ENCODE data around the gene GLTP.

The GLTP gene

DNA sequence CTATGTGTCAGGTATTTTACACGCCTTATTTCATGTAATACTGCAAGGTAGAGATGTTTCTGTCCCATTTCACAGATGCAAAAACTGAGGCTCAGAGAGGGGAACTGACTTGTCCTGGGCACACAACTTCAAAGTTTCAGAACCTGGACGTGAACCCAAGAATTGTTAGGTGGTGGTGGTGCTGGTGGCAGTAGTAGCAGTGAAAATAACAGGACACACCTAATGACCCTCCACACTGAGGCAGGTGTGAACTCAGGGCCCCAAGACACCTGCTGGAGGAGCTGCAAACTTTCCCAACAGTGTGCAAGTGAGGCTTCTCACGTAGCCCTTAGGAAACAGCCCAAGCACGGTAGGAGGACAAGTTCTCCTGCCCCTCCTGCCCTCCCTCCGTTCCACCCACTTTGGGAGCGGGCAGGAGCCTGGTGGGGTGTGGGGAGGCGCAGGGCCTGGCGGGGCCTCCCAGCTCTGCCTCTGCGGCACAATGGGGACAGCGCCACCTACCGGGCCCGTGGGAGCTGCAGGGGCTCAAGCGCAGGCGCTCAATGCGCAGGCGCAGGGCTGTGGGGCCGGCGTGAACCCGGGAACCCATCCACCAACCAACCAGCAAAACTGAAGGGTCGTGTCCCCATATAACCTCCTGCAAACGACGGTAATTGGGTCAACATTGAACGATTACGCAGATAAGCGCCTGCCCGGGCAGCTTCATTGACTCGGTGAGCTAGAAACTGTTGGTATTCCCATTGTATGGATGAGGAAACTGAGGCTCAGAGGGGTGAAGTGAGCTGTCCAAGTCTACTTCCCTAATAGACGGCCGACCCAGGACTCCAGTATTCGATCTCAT lies 35.1 kb downstream of the GLTP start:
- Mint-ChIP-seq H3K4me3 (no peak overlapping the region), H3K27me3 (no peaks in the 10 kb centered on the region), H3K27ac (no peak overlapping the region)

DNA sequence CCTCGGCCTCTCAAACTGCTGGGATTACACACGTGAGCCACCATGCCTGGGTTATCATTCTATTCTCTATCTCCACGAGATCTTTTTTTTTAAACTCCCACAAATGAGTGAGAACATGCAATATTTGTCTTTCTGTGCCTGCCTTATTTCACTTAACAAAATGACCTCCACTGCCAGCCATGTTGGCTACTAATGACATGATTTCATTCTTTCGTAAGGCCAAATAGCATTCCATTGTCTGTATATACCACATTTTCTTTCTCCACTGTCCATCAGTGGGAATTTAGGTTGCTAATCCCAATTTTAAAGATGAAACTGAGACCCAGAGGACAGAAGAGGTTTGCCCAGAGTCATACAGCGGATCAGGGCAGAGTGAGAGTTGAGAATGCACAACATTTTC lies 36.2 kb downstream of the GLTP start:
- no peaks in the 10 kb centered on the region for H3K27me3 Mint-ChIP-seq
- no peaks in the 10 kb centered on the region for H3K36me3 Mint-ChIP-seq
- peaks cover 8% of the 10 kb centered on the region for H3K4me1 Mint-ChIP-seq
- no peaks in the 10 kb centered on the region for H3K9me3 Mint-ChIP-seq
- no peak overlapping the region for H3K27ac Mint-ChIP-seq
- no peak overlapping the region for H3K4me3 Mint-ChIP-seq

More for the DNA sequence above, 35.1 kb downstream of the GLTP start:
- Mint-ChIP-seq H3K4me1 (peaks cover 4% of the 10 kb centered on the region), H3K36me3 (no peaks in the 10 kb centered on the region), H3K9me3 (no peaks in the 10 kb centered on the region)

DNA sequence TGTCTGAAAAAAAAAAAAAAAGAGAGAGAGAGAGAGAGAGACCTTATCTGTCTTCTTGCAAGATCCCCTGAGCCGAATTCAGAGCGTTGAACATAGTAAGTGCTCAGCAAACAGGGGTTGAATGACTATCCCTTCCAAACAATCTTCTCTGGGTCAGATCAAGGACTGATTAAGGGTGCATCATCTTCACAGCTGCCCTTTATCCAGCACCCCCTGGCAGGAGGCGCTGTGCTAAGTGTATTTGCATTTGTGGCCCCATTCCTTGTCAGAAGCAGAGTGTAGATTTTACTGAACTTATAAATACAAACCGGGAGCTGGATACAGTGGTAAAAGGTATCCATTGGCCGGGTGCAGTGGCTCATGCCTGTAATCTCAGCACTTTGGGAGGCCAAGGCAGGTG lies 38.3 kb downstream of the GLTP start:
- no peak overlapping the region for H3K27ac Mint-ChIP-seq
- H3K4me1 Mint-ChIP-seq: peaks cover 11% of the 10 kb centered on the region
- H3K9me3 Mint-ChIP-seq: no peaks in the 10 kb centered on the region
- no peaks in the 10 kb centered on the region for H3K36me3 Mint-ChIP-seq
- H3K4me3 Mint-ChIP-seq: no peak overlapping the region
- H3K27me3 Mint-ChIP-seq: no peaks in the 10 kb centered on the region

DNA sequence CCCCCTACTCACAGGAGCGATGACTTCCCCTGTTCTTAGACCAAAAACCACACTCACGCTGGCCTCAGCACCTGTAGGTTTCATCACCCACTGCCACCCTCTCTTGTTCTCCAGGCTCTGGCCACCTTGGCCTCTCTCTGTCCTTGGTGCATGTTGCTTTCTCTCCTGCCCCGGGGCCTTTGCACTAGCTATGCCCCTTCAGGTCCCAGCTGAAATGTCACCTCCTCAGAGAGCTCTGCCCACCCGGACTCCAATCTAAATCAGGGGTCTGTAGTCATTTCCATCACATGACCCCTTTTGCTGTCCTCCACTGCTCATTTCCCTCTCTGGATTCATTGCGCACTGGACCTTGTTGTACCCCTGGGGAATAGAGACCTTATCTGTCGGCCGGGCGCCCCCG lies 39.0 kb downstream of the GLTP start:
- no peaks in the 10 kb centered on the region for H3K36me3 Mint-ChIP-seq
- H3K27ac Mint-ChIP-seq: no peak overlapping the region
- H3K4me3 Mint-ChIP-seq: no peak overlapping the region
- no peaks in the 10 kb centered on the region for H3K27me3 Mint-ChIP-seq
- peaks cover 11% of the 10 kb centered on the region for H3K4me1 Mint-ChIP-seq
- no peaks in the 10 kb centered on the region for H3K9me3 Mint-ChIP-seq

DNA sequence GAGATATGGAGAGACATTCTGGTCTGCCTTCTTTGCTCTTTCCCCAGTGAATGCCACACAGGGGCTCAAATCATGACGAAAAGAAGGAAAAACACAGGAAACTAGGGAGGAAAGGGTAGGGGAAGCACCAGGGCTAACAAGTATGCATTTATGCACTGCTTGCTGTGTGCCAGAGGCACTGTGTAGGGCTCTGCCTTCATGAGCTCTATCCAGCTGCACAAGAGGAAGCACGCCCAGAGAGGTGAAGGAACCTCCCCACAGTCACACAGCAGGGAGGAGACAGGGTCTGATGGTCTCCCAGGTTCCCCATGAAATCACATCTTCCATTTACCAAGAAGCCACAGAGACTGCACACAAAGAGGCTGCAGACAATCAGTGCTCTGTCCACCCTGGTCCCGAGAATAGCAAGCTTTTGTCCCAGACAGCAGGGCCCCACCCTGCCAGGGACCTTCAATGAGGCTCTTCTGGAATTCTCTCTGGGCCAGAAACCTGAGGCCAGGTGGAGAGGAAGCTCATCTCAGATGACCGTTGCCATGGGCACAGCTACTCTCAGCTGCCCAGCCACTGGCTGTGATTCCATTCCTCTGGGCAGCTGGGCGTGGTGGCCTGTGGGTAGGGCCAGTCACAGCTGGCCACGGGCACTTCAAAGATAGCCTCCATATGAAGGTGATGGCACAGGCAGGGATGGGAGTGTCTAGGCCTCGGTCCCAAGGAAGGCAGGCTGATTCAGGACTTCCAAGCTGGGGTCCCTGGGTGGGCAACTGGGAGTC lies 39.9 kb downstream of the GLTP start:
- H3K4me3 Mint-ChIP-seq: no peak overlapping the region
- no peak overlapping the region for H3K27ac Mint-ChIP-seq
- no peaks in the 10 kb centered on the region for H3K36me3 Mint-ChIP-seq
- H3K9me3 Mint-ChIP-seq: no peaks in the 10 kb centered on the region
- no peaks in the 10 kb centered on the region for H3K27me3 Mint-ChIP-seq
- H3K4me1 Mint-ChIP-seq: peaks cover 7% of the 10 kb centered on the region

DNA sequence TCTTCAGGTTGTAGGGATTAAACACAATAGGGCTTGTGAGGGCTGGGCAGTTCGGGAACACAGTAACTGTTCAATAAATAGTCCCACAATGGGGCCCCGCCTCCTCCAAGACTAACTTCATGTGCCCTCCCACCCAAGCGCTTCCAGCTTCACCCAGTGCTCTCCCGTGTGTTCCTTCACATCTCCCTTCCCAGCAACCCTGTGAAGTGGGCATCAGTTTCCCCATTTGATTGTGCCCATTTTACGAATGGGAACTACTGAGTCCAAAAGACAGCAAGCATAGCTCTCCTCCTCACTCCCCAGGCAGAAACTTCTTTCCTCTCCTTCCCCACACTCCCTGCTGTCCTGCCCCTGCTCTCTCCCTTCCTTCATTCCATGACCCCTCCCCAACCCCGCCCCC lies 40.9 kb downstream of the GLTP start:
- H3K36me3 Mint-ChIP-seq: no peaks in the 10 kb centered on the region
- peak overlapping the region; percentile 65 for H3K27ac Mint-ChIP-seq
- H3K27me3 Mint-ChIP-seq: no peaks in the 10 kb centered on the region
- H3K4me3 Mint-ChIP-seq: no peak overlapping the region
- H3K4me1 Mint-ChIP-seq: peaks cover 7% of the 10 kb centered on the region
- no peaks in the 10 kb centered on the region for H3K9me3 Mint-ChIP-seq

DNA sequence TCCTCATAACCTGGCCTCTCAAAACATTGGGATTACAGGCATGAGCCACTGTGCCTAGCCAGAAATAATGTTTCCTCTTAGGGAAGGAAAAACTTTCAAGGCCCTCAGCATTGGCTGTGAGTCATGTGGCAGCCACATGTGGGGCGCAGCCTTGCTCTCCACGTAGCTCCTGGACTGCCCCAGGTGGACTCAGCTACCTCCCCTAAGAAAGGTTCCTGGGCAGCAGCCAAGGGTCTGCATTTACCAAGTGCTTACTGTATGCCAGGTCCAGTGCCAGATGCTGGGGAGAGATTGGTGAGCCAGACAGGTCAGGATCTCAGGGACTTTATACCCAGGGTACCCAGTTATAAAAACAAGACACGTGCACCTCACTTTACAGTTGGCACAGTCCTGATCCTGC lies 43.4 kb downstream of the GLTP start:
- Mint-ChIP-seq H3K9me3 (no peaks in the 10 kb centered on the region), H3K36me3 (no peaks in the 10 kb centered on the region), H3K27ac (no peak overlapping the region), H3K4me1 (peaks cover 11% of the 10 kb centered on the region), H3K27me3 (peaks cover 7% of the 10 kb centered on the region), H3K4me3 (no peak overlapping the region)

DNA sequence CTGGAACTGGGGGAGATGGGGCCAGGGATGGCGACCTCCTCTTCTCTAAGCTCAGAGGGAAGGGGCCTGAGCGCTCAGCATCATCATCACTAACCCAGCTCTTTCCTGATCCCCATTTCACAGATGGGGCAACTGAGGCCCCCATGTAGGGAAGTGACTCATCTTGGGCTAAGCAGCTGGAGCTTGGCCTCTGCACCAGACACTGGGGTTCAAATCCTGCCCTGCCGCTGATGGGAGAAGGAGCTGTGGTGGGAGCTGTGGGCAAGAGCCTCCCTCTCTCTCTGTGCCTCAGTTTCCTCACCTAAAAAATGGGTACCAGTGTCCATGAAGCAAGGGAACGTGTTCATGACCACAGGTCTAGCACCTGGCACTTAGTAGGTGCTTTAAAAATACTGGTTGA lies 44.5 kb downstream of the GLTP start:
- H3K36me3 Mint-ChIP-seq: no peaks in the 10 kb centered on the region
- H3K4me3 Mint-ChIP-seq: no peak overlapping the region
- H3K4me1 Mint-ChIP-seq: peaks cover 11% of the 10 kb centered on the region
- no peaks in the 10 kb centered on the region for H3K9me3 Mint-ChIP-seq
- peaks cover 15% of the 10 kb centered on the region for H3K27me3 Mint-ChIP-seq
- H3K27ac Mint-ChIP-seq: no peak overlapping the region

DNA sequence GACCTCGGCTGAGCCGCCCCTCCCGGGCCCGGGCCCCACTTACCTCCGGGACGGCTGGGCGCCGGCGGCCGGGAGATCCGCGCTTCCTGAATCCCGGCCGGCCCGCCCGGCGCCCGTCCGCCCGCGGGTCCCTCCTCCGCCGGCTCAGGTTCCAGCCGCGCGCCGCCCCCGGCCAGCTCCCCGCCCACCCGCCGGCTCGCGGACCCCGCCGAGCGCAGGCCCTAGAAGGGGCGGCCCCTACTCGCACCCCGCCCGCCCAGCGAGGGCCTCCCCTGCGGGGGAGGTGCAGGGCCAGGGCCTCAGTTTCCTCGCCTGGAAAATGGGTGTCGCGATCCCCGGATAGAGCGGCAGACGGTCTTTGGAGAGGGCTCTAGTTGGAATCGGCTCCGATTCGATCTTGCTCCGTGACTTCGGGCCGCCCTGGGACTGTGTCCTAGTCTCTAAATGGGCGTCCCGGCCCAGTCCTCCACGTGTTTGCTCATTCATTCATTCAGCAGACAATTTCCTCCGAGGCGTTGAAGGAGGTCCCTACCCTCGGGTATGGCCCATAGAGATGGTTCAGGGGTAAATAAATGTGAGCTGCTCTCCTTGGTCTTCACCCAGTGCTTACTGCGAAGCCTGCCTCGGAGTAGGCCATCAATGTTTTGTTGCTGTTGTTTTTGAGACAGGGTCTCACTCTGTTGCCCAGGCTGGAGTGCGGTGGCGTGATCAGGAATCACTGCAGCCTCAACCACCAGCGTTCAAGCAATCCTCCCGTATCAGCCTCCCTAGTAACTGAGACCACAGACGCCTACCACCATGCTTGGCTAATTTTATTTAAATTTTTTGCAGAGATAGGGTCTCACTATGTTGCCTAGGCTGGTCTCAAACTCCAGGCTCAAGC lies 46.8 kb downstream of the GLTP start, which contains the start of gene TRPV4:
TSS of gene TRPV4 (minus strand) at position 92 of the 883 bp plus-strand sequence. CDS start 18,602 bp downstream, outside the sequence.
- Mint-ChIP-seq H3K27ac (no peak within 1 kb of the TSS), H3K9me3 (no peaks in the 10 kb centered on the region), H3K4me3 (peak within 1 kb of the TSS; percentile 3), H3K4me1 (peaks cover 4% of the 10 kb centered on the region), H3K27me3 (peaks cover 16% of the 10 kb centered on the region), H3K36me3 (no peaks in the 10 kb centered on the region)

DNA sequence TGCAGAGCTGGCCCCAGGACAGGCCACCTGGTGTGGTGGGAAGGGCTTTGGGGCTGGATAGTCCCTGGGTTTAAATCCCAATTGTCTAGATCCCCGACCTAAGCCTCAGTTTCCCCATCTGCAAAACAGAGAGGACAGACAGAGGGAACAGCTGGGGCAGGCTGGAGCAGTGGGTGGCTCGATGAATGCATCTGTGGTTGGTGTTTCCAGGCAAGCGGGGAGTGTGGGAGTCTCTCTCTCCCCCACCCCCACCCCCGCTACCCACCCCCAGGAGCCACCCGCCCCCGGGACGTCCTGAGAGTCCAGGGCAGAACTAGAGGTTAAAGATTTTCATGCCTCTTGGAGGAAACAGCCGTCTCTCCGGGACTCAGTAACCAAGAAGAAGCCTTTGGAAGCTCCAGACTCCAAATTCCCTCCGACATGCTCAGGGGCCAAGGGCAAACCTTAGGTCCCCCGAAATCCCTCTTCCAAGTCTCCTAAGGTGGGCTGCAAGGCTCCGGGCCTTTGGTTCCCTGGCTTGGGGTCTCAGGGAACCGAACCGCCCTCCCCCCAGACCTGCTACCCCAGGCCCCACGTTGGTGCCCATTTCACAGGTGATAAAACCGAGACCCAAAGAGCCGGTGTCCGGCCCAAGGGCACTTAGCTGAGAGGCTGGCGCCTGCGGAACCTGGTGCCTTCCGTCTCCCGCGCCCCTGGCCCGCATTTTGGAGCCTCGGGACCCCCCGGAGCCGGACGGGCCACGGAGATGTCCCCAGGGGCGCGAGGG lies 47.6 kb downstream of the GLTP start:
- Mint-ChIP-seq H3K4me1 (peaks cover 4% of the 10 kb centered on the region), H3K9me3 (no peaks in the 10 kb centered on the region), H3K27me3 (peaks cover 16% of the 10 kb centered on the region), H3K27ac (no peak overlapping the region), H3K4me3 (no peak overlapping the region), H3K36me3 (no peaks in the 10 kb centered on the region)

DNA sequence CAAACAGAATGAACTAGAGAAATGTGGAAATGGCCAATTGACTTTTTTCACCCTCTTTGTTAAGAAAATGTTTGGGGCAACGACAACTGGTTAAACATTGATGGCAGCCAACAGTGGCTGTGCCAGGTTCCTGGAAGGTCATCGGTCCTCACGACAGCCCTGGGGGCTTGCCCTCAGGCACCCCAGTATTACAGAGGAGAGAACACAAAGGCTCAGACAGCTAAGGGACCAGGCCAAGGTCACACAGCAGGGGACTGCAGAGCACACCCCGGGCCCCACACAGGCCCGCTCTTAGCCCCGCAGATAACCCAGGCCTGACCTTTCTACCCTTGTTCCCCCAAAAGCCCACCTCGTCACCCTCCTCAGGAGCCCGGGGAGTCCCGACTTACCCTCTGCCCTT lies 48.4 kb downstream of the GLTP start:
- H3K4me1 Mint-ChIP-seq: peaks cover 4% of the 10 kb centered on the region
- no peak overlapping the region for H3K4me3 Mint-ChIP-seq
- H3K36me3 Mint-ChIP-seq: no peaks in the 10 kb centered on the region
- no peaks in the 10 kb centered on the region for H3K9me3 Mint-ChIP-seq
- H3K27me3 Mint-ChIP-seq: peaks cover 18% of the 10 kb centered on the region
- no peak overlapping the region for H3K27ac Mint-ChIP-seq

DNA sequence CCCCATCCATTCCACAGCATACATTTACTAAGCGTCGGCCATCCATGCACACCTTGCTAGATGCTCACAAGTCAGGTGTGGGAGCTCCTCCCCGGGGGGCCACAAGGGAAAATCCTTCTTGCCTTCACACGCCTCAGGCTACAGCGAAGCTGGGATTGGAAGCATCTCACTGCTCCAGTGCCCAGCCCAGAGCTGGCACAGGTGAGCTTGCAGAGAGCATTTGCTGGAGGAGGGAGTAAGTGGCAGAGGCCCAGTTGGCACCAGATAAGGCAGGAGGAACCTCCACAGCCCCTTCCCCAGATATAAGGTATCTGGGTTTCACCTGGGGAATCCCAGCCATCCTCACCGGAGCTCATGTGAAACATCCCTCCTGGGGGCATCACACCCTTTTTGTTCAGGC lies 49.0 kb downstream of the GLTP start:
- Mint-ChIP-seq H3K9me3 (no peaks in the 10 kb centered on the region), H3K4me3 (no peak overlapping the region), H3K4me1 (peaks cover 4% of the 10 kb centered on the region), H3K27me3 (peaks cover 18% of the 10 kb centered on the region), H3K27ac (no peak overlapping the region), H3K36me3 (no peaks in the 10 kb centered on the region)

DNA sequence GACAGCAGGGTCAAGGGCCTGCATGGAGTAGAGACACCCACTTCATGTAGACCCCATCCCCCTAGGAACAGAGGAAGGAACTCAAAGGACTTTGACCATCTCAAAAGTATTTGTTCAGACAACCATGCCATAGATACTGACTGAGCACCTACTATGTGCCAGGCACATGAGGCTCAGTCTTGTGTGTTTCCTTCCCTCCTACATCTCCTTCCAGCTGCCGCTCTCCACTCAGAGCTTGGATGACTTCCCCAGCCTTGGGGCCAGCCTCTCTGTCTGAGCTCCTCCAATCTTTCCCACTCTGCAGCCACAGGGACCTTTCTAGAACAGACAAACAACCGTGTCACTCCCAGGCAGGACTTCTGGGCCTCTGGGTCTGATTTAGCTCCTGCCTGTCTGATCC lies 49.6 kb downstream of the GLTP start:
- H3K9me3 Mint-ChIP-seq: no peaks in the 10 kb centered on the region
- peaks cover 18% of the 10 kb centered on the region for H3K27me3 Mint-ChIP-seq
- H3K36me3 Mint-ChIP-seq: no peaks in the 10 kb centered on the region
- no peak overlapping the region for H3K4me3 Mint-ChIP-seq
- H3K4me1 Mint-ChIP-seq: peaks cover 4% of the 10 kb centered on the region
- H3K27ac Mint-ChIP-seq: peak overlapping the region; percentile 68

DNA sequence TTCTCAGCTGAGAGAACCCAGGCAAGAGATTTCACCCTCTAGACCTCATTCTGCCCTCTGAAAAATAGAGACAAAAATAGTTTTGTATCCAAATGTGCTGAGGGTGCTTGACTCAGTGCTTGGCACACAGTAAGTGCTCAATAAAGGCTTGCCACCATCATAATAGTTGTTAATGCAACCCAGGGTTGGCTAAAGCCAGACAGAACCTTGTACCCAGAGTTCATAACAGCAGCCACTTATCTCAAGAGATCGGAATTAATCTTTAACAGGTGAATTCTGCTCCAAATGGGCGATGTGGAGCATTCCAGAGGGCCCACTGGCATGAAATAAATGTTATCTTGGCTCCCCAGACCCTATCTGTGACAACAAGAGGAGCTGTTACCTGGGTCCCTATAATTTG lies 50.1 kb downstream of the GLTP start:
- peaks cover 4% of the 10 kb centered on the region for H3K4me1 Mint-ChIP-seq
- no peak overlapping the region for H3K4me3 Mint-ChIP-seq
- H3K27ac Mint-ChIP-seq: no peak overlapping the region
- no peaks in the 10 kb centered on the region for H3K36me3 Mint-ChIP-seq
- H3K27me3 Mint-ChIP-seq: peaks cover 18% of the 10 kb centered on the region
- H3K9me3 Mint-ChIP-seq: no peaks in the 10 kb centered on the region

DNA sequence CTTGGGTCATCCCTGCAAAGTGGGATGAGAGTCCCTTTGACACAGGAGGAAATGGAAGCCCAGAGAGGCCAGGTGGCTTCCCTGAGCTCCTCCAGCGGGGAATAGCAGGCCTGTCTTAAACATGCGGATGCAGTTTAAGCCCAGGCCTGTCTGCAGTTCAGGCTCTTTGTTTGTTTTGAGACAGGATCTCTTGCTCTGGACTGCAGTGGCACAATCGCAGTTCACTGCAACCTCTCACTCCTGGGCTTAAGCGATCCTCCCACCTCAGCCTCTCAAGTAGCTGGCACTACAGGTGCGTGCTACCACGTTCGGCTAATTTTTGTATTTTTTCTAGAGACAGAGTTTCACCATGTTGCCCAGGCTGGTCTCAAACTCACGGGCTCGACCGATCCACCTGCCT lies 50.7 kb downstream of the GLTP start:
- H3K9me3 Mint-ChIP-seq: no peaks in the 10 kb centered on the region
- H3K27ac Mint-ChIP-seq: no peak overlapping the region
- H3K27me3 Mint-ChIP-seq: peaks cover 18% of the 10 kb centered on the region
- H3K4me1 Mint-ChIP-seq: peaks cover 4% of the 10 kb centered on the region
- H3K4me3 Mint-ChIP-seq: no peak overlapping the region
- H3K36me3 Mint-ChIP-seq: no peaks in the 10 kb centered on the region

All from activated naive CD4-positive, alpha-beta T cell treated with anti-CD3 and anti-CD28 coated beads, Interleukin-2, amount 50 U/mL, for 24 hours (primary cell).